Spleen (tissue), 7 donors: ENCODE measurements around the gene NOXA1.

ENCODE experiments used
- POLR2A ChIP-seq, 3 donors: fragments of 450-650 bp; IDR thresholded peaks; one replicate each; pipeline ENCODE4 v1.5.1; 2017; ENCODE audit warnings: antibody characterized with exemption in 3 of 3, mild to moderate bottlenecking in 1 of 3
- POLR2AphosphoS5 ChIP-seq, 3 donors: sonication (generic); formaldehyde crosslinking; IDR thresholded peaks; one replicate each; pipeline ENCODE4 v1.5.1; 2017; ENCODE audit warnings: antibody characterized with exemption in 3 of 3
- TF ChIP-seq, protein P1 (sequence below), 11 experiments: fragments of 200-600 bp in 7 of 11; fragments of 450-650 bp in 4 of 11; sonication (generic) in 4 of 11; IDR thresholded peaks in 8 of 11; conservative IDR thresholded peaks in 3 of 11; 1 replicate in 7 of 11; 2 replicates in 4 of 11; pipeline versions ENCODE4 v1.4.0 to v1.8.0; 2016 to 2021; ENCODE audit warnings: antibody characterized with exemption in 11 of 11, inconsistent platforms in 4 of 11, mild to moderate bottlenecking in 1 of 11
- donor health status: DM: no; HTN: no; CAD: no; lungs with moderate emphysema.
- donor health status: DM: no; HTN: no; CAD: no.
- donor health status: DM: no; HTN: no; CAD: no.

DNA sequence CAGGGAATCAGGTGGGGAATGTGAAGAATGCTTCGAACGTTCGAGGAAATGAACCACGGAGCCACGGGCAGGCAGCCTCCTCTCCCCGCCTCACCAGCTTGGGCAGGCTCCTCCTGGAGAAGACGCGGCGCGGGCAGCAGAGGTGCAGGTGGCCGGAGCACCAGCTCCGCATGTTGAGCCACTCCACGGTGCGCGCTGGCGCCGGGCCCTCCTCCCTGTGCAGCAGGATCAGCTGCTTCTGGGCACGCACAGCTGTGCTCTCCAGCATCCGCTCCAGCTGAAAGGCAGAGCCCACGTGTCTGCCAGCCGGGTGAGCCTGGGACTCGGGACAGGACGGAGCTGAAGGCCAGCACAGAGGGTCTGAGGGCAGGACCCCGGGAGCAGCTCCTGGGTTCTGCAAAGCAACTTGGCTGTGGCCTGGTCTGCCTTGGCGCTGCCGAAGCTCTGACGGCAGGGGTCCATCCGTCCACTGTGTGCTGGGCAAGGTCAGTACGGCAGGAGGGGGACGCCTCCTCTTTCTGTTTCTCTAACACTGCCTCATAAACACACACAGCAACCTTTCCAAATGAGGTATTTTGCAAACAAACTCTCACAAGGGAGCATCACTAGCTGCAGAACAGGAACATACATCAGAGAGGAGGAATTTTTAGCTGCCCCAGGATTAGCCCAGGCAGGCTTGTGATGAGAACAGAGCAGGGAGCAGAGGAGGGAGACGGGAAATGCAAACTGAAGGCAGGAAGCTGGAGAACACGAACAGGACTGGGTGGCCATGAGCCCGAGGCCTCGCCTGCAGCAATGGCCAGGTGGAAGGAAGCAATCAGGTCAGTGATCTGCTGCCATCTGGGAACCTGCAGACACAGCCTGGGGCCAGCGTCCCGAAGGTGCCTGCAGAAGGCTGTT, 56.0 kb downstream of the NOXA1 start:
- TF ChIP-seq POLR2A (IDR thresholded peaks at IDR 0.05) (no peak), POLR2AphosphoS5 (IDR thresholded peaks at IDR 0.05) (peak; percentile 62 to 78 (median 76))
- TF ChIP-seq, protein P1, sequence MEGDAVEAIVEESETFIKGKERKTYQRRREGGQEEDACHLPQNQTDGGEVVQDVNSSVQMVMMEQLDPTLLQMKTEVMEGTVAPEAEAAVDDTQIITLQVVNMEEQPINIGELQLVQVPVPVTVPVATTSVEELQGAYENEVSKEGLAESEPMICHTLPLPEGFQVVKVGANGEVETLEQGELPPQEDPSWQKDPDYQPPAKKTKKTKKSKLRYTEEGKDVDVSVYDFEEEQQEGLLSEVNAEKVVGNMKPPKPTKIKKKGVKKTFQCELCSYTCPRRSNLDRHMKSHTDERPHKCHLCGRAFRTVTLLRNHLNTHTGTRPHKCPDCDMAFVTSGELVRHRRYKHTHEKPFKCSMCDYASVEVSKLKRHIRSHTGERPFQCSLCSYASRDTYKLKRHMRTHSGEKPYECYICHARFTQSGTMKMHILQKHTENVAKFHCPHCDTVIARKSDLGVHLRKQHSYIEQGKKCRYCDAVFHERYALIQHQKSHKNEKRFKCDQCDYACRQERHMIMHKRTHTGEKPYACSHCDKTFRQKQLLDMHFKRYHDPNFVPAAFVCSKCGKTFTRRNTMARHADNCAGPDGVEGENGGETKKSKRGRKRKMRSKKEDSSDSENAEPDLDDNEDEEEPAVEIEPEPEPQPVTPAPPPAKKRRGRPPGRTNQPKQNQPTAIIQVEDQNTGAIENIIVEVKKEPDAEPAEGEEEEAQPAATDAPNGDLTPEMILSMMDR (IDR thresholded peaks at IDR 0.05 in 8 of 11, conservative IDR thresholded peaks at IDR 0.05 in 3 of 11), result no peak
